Stimulated activated CD8-positive, alpha-beta memory T cell treated with anti-CD3 and anti-CD28 coated beads, Interleukin-2, amount 100 ng/mL, for 1 hour (primary cell): ENCODE results near the gene GIMAP1.

Experiments
- DNase-seq, 2 donors: peaks; one replicate each; pipeline ENCODE4 v3.0.0-alpha.2; 2020; ENCODE audit warnings: low read depth in 2 of 2

The GIMAP1 gene

DNA sequence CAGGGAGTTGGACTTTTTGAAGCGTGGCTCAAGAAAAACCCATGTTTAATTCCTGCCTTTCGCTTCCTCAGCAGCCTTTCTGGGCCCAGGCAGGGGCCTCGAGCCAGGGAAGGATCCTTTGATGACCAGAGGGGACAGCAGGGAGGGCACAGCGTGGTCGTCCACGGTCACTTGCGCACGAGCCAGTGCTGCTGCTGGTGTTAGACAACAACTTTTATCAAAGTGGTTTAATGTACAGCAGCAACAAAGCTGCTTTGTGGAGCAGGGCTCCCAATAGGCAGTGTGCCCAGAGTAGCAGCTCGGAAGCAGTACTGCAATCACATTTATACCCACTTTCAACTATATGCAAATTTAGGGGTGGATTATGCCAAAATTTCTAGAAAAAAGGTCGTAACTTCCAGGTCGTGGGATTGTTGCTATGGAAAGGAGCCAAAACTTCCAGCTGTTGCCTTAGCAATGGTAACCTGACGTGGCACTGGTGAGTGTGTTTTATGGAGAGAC lies 6.1 kb downstream of the GIMAP1 start:
- no peak for DNase-seq

DNA sequence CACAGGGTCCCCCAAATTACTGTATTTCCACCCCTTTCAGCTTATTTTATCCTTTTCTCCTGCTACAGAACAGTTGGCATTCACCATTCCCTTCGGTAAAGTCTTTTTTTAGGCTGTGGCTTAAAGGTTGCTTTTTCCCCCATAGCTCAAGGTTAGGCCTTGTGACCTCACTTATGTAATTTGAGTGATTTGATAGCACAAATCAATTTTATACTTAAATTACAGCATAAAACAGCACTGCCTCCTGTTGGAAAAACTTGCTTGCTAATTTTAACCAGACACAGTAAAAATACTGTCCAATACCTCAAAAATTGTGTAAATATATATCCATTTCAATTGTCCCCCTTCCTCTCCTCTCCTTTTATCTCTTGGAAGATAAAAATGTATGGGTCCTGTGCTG lies 7.1 kb downstream of the GIMAP1 start:
- no peak for DNase-seq

GRCh38 chr7:150727381-150727780 lies 11.0 kb downstream of the GIMAP1 start:
- DNase-seq, result no peak

- no peak for DNase-seq
Observed at GRCh38 chr7:150728011-150728410, 11.6 kb downstream of the GIMAP1 start.

GRCh38 chr7:150728609-150729008 lies 12.2 kb downstream of the GIMAP1 start:
- DNase-seq, result no peak

DNA sequence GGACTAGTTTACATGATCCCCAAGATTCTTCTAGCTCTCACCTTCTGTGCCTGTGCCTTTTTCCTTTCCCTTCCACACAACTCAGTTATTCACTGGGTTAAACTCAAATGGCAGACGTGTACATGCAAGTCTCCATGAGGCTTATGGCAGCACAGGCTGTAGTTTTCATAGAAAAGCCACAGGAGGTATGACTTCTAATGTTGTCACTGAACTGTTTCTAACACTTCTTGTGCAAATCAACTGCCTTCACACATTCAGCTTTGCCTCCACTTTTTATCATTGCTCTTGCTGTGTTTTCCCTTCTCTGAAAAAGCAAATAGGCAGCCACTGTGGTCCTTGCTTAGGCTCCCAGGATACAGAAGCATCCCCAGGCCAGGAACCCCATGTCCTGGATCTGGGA lies 15.5 kb downstream of the GIMAP1 start:
- no peak for DNase-seq

DNA sequence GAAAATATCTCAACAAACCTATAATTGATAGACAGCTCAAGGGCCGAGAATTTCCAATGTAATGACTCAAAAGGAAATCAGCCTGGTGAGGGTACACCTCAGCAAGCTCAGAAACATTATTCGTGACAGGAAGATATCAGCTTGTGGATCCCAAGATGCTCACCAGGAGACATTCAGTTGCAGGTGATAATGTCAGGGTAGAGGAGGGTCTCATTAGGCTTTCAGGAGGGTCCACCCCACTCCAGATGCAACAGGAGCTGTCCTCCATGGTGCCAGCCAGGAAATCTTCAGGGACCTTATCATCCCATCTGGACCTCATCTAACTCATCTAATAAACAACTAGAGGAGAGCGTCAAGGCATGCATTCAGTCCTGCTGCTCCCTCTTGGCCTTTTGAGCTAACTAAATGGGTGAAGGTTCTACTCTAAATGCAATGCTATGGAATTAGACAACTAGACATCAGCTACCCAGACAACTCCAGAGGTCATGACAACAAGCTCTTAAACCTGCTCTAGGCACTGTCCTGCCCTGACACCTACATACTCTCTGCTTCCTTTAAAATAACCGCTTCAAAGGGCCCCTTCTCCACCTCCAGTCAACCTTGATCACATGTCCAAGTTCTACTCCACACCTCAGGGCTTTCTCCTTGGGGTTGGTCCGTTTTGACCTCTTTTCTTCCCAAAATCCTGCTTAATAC lies 16.5 kb downstream of the GIMAP1 start:
- DNase-seq, result no peak

DNA sequence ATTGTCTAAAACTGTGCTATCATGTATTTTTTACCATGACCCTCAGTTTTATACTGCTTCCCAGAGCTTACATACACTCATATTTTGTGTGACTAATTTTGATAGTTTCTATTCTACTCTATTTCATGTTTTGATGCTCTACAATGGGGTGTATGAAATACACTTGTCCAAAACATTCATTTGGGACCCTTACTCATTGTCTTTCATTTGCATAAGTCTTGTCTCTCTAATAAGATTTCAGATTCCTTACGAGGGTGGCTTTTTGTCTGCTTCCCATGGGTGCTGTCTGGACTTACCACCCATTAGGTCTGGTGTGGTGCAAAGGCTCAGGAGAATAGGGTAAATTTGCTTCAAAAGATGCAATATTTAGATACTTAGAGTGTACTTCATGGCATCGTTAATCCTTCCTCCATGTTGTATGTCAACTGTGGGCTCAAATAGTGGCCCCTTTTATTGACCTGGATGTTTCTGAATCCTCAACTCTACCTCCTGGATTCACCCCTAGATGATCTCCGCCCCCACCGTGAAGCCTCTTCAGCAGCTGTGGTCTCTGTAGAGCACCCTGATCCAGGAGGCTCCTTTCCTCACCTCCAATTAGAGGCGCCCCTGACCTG lies 17.2 kb downstream of the GIMAP1 start:
- no peak for DNase-seq

GRCh38 chr7:150734254-150734653 lies 17.8 kb downstream of the GIMAP1 start:
- no peak for DNase-seq

GRCh38 chr7:150735596-150736358 lies 19.4 kb downstream of the GIMAP1 start:
- no peak for DNase-seq

DNA sequence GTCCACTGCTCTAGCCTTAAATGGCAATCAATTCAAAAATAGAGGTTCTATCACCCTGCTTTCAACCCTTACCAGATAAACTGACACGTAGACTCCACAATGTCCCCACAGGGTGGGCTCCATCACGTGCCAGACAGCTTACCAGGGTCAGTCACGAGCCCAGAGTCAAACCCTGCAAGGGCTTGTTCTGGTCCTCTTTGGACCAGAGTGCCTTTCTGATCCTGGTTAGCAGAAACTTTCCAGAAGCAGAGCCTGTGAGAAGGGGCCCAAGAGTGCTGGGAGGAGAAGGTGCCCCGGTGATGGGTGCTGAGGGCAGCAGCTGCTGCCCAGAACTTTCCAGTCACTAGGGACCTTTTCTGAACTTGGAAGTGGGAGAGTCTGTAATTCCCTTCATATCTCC lies 20.5 kb downstream of the GIMAP1 start:
- DNase-seq, result no peak

DNA sequence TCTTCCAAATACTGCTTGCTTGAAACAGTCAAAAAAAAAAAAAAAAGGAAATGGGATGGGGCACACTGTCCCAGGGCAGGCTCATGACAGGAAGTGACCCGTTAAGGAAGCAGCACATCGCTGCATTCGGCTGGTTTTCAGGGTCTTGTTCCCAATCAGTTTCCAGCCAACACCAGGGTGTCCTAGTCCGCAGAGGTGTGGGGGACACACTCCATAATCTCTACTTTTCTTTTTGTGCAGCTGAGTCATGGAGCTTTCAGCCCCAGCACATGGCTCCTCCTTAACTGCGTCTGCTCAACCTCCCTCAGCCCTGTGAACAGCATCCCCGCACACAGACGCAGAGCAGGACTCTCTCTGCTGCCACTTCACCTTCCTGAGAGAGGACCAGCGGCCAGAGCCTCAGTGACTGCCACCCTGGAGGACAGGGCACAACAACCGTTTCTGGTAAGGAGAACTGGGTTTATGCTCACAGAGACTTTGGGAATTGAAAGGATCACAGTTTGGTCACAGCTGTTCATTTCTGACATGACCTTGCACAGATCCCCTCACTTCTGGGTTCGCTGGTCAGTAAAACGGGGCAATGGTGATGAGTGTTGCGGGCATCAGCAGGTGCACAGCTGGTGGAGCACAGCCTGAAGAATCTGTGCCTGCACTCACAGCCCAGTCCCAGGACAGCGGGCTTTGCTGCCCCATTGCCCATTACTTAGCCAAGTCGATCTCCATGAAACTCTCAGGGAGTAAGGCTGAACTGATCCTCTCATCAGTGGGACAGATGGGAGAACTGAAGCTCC lies 21.0 kb downstream of the GIMAP1 start, which contains the start of gene GIMAP5:
Gene GIMAP5 (plus strand): TSS at position 154 of the 791 bp plus-strand sequence. CDS start 3,467 bp downstream, outside the sequence.
- peak in 1 of 2 donors; percentile 29 for DNase-seq

- DNase-seq, result no peak
Observed at GRCh38 chr7:150738092-150738491, 21.7 kb downstream of the GIMAP1 start.

DNA sequence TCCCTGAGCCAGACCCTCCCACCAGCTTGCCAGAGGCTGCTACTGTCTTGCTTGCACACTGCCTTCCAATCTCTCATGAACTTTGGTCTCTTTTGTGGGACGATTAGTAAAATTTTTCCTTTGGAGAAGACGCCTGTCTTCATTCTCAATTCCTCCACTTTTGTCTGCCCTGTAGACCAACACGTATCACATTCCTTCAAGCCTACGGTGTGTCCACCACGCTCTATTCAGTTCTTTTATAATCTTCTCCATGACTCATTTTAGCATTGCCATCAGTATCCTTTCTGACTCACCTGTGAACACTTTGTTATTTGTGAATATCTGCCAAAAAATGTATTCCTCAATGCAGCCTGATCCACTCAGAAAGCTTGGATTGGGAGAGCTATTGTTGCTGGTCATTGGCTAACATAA lies 22.2 kb downstream of the GIMAP1 start:
- no peak for DNase-seq

DNA sequence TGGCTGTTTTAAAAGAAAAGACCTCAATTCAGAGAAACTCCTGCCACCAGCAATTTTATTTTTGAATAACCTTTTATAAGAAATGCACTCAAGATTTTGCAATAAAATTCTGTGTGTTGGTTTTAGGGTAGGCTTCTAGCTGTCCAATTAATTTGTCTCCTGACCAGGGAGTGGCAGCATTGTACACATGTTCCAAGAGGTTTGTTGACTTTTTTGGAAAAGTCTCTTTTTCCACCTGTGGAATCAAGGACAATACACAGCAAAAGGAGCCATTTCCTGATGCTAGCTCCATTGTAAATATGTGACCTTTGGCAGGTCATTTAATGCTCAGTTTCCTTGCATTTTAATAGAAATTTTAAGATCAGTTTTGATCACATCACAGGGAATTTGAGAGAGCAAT lies 22.6 kb downstream of the GIMAP1 start:
- DNase-seq, result no peak

GRCh38 chr7:150740053-150740452 lies 23.6 kb downstream of the GIMAP1 start:
- DNase-seq, result no peak

DNA sequence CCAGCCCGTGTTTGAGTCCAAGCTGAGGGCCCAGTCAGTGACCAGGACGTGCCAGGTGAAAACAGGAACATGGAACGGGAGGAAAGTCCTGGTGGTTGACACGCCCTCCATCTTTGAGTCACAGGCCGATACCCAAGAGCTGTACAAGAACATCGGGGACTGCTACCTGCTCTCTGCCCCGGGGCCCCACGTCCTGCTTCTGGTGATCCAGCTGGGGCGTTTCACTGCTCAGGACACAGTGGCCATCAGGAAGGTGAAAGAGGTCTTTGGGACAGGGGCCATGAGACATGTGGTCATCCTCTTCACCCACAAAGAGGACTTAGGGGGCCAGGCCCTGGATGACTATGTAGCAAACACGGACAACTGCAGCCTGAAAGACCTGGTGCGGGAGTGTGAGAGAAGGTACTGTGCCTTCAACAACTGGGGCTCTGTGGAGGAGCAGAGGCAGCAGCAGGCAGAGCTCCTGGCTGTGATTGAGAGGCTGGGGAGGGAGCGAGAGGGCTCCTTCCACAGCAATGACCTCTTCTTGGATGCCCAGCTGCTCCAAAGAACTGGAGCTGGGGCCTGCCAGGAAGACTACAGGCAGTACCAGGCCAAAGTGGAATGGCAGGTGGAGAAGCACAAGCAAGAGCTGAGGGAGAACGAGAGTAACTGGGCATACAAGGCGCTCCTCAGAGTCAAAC lies 26.0 kb downstream of the GIMAP1 start:
- DNase-seq, result no peak

DNA sequence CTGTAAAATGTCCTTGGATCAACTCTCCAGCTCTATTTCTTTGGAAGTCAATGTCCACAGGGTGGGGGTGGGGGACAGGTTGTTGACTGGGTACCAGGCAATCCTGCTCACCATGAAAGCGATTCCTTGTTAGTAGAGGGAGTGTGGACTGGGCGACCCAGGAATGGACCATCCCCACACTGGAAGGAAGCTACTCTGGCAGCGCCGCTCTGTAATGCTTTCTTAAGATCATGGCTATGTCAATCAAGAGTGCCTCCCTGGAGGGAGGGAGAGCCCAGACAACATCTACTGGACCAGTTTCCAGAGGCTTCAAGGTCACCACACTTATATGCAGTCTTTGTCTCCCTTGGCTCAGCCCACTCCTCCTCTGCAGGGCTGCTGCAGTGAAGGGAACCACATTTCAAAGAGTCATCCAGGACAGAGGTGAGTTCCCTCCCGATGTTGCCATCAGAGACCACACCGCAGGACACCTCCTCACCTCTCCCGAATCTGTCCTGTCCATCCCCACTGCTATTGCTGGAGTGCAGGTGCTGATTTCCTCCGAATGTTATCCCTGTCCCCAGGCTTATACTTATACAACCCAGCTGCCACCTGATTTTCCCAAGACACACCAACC lies 27.7 kb downstream of the GIMAP1 start:
- no peak for DNase-seq

- DNase-seq, result no peak
Observed at GRCh38 chr7:150745086-150745485, 28.7 kb downstream of the GIMAP1 start.

- no peak for DNase-seq
Observed at GRCh38 chr7:150745876-150746275, 29.5 kb downstream of the GIMAP1 start.

DNA sequence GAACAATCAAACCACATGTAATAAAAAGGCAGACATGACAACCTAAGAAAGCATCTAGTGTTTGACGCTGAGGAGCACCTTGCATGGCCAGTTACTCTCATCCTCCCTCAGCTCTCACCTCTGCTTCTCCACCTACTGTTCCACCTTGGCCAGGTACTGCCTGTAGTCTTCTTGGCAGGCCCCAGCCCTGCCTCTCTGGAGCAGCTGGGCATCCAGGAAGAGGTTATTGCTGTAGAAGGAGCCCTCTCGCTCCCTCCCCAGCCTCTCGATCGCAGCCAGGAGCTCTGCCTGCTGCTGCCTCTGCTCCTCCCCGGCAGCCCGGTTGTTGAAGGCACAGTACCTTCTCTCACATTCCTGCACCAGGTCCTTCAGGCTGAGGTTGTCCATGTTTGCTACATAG lies 30.5 kb downstream of the GIMAP1 start:
- DNase-seq, result no peak
